Mucosa of descending colon (tissue), 3 donors: Measurements from ENCODE around the gene GRIK3. TPM values are rescaled to one million over a fixed set of nuclear protein-coding genes. Genes with fewer than 3 reads are reported as not detected.

Source experiments
- ATAC-seq: fragments of 200-7000 bp; cut with Tn5 transposase; one replicate; pipeline ENCODE4 v1.9.1; 2020; ENCODE audit warnings: mild to moderate bottlenecking, moderate library complexity
- DNase-seq, 3 donors: peaks; one replicate each; pipeline ENCODE4 v3.0.0-alpha.2; 2020
- H3K36me3 ChIP-seq: fragments of 200-600 bp; one replicate; pipeline ENCODE4 v1.8.0; 2021; ENCODE audit warnings: low read depth, mild to moderate bottlenecking
- H3K4me1 ChIP-seq: fragments of 200-600 bp; one replicate; pipeline ENCODE4 v1.8.0; 2021; ENCODE audit warnings: low read depth, mild to moderate bottlenecking
- H3K4me3 ChIP-seq: fragments of 200-600 bp; one replicate; pipeline ENCODE4 v1.8.0; 2021; ENCODE audit warnings: mild to moderate bottlenecking
- H3K9me3 ChIP-seq: fragments of 200-600 bp; one replicate; pipeline ENCODE4 v1.8.0; 2021; ENCODE audit warnings: mild to moderate bottlenecking
- CTCF ChIP-seq: fragments of 200-600 bp; IDR thresholded peaks from one replicate; pipeline ENCODE4 v1.8.0; 2022; ENCODE audit warnings: antibody characterized with exemption, mild to moderate bottlenecking
- intact Hi-C, 2 donors: fragments of 100-400 bp; cut with DNase I in 1 of 2; cut with micrococcal nuclease in 1 of 2; formaldehyde crosslinking; loops; one replicate each; pipeline versions ENCODE4 v1.11.0 to v1.11.1; 2022; cut with DNase I, micrococcal nuclease
- total RNA-seq, 3 donors: library from RNA; stranded (reverse); fragmentation: NEBNext Ultra II Directional in 2 of 3; extraction: Animal tissue kit (Norgen Biotek cat#: 25700) in 2 of 3; gene quantifications; one replicate each; pipeline versions ENCODE4 v1.2.1 to v1.2.4, GENCODE V29; 2021 to 2023
- donor health status: DM: no; HTN: no; CAD: no; lungs with moderate emphysema.
- donor health status: DM: no; HTN: no; CAD: no.
- donor health status: DM: no; HTN: yes; CAD: no.

The GRIK3 gene
- total RNA-seq, 3 donors from 2014 or later: 0.41 to 13.6 (median 1.5) TPM

GRCh38 chr1:37037690-37038089, 3.4 kb upstream of the GRIK3 start:
- H3K9me3 ChIP-seq: no peaks in the 10 kb centered on the region
- intact Hi-C loops: no loop called here
- no peak for TF ChIP-seq CTCF
- no peaks in the 10 kb centered on the region for H3K4me1 ChIP-seq
- DNase-seq (no peak), ATAC-seq (no peak)
- no peak overlapping the region for H3K4me3 ChIP-seq
- H3K36me3 ChIP-seq: no peaks in the 10 kb centered on the region

GRCh38 chr1:37036667-37037053, 2.3 kb upstream of the GRIK3 start:
- Histone ChIP-seq H3K36me3 (no peaks in the 10 kb centered on the region), H3K4me3 (no peak overlapping the region), H3K9me3 (no peaks in the 10 kb centered on the region), H3K4me1 (no peaks in the 10 kb centered on the region)
- intact Hi-C loops: no loop called here
- TF ChIP-seq CTCF: no peak
- DNase-seq (no peak), ATAC-seq (no peak)

- no peak for ATAC-seq
- TF ChIP-seq CTCF: no peak
Measured at GRCh38 chr1:37035796-37036666, 1.7 kb upstream of the GRIK3 start.

GRCh38 chr1:37035014-37035691, 838 bp upstream of the GRIK3 start:
- Histone ChIP-seq H3K4me3 (no peak overlapping the region), H3K9me3 (no peaks in the 10 kb centered on the region), H3K36me3 (no peaks in the 10 kb centered on the region), H3K4me1 (no peaks in the 10 kb centered on the region)
- TF ChIP-seq CTCF: no peak
- intact Hi-C loops: no loop called here
- DNase-seq (no peak), ATAC-seq (no peak)

More at GRCh38 chr1:37035796-37036666, 1.7 kb upstream of the GRIK3 start:
- Histone ChIP-seq H3K4me1 (no peaks in the 10 kb centered on the region), H3K36me3 (no peaks in the 10 kb centered on the region), H3K4me3 (no peak overlapping the region), H3K9me3 (no peaks in the 10 kb centered on the region)
- intact Hi-C loops: no loop called here
- no peak for DNase-seq

- DNase-seq (no peak), ATAC-seq (no peak)
- Histone ChIP-seq H3K4me1 (no peaks in the 10 kb centered on the region), H3K36me3 (no peaks in the 10 kb centered on the region), H3K9me3 (no peaks in the 10 kb centered on the region), H3K4me3 (no peak overlapping the region)
- TF ChIP-seq CTCF: no peak
- intact Hi-C loops: no loop called here
Measured at GRCh38 chr1:37033355-37034101, 787 bp downstream of the GRIK3 start.
